ENCODE data around the gene HECTD3. TPM values are rescaled to one million over a fixed set of nuclear protein-coding genes. Genes with fewer than 3 reads are reported as not detected.

HECTD3 gene
- total RNA-seq, 2 experiments from 2014 or later: 33.5 to 36.0 TPM

Other genes starting within 250 kb of the HECTD3 start
- gene RPS8, start 235.8 kb downstream of the HECTD3 start, total RNA-seq: 1,000 to 10,000 TPM; 3,381 to 3,465 TPM
- 1 to 10 TPM; 1.4 to 1.5 TPM for gene BEST4, start 223.2 kb downstream of the HECTD3 start, total RNA-seq
- 100 to 1,000 TPM; 568 to 599 TPM for gene PLK3, start 210.9 kb downstream of the HECTD3 start, total RNA-seq
- 1 to 10 TPM; 2.2 to 2.5 TPM for gene DYNLT4, start 204.0 kb downstream of the HECTD3 start, total RNA-seq
- 10 to 100 TPM; 24.9 to 27.5 TPM for gene BTBD19, start 202.8 kb downstream of the HECTD3 start, total RNA-seq
- gene PTCH2, start 168.1 kb downstream of the HECTD3 start, total RNA-seq: 1 to 10 TPM; 1.3 to 1.7 TPM
- 1 to 10 TPM; 5.8 to 6.0 TPM for gene EIF2B3, start 24.7 kb downstream of the HECTD3 start, total RNA-seq
- gene UROD, start 930 bp upstream of the HECTD3 start, total RNA-seq: 10 to 100 TPM; 38.3 to 41.2 TPM
- 1 to 10 TPM; 1.0 to 1.8 TPM for gene ZSWIM5, start 195.3 kb upstream of the HECTD3 start, total RNA-seq

Measured in CD8-positive, alpha-beta T cell (primary cell).